ENCODE results near the gene ME1. TPM values are rescaled to one million over a fixed set of nuclear protein-coding genes. Genes with fewer than 3 reads are reported as not detected.
"Not testable (repeated sequence)": the region's sequence is repeated elsewhere in the genome, so short reads cannot be mapped to it uniquely, and the experiment has no call there.

The ME1 gene
- total and polyA plus RNA-seq, 2 donors (not counting 3 experiments of a cell fraction or from before 2014, with no cell fraction given) = 7.3 to 29.3 TPM

GRCh38 chr6:83256719-83257118 is 174.1 kb downstream of the ME1 start:
- H2AFZ ChIP-seq (ENCODE audit: low read depth, low read length); H3K79me2 ChIP-seq (ENCODE audit: control insufficient read depth, insufficient read depth, low read length); BruUV-seq (replicated peaks); H3K36me3 ChIP-seq (ENCODE audit: control insufficient read depth in 2 of 2, extremely low read depth in 1 of 2, insufficient read depth in 2 of 2, low read length in 2 of 2); H4K20me1 ChIP-seq (replicated peaks; ENCODE audit: control insufficient read depth, extremely low read depth, insufficient read depth, low read length); DNase-seq (ENCODE audit: low read depth, low spot score); H3K4me1 ChIP-seq (ENCODE audit: control insufficient read depth, extremely low read depth, insufficient read depth, low read length); CTCF ChIA-PET; H3K4me2 ChIP-seq (ENCODE audit: insufficient read depth, low read length); dilution Hi-C loops (cut with MboI; ENCODE audit: extremely low pct_ligation_motif_present, low sequenced_read_pairs); intact Hi-C loops (cut with micrococcal nuclease); H3K9ac ChIP-seq (replicated peaks; ENCODE audit: extremely low read depth, insufficient read depth, low read length); H3K27me3 ChIP-seq (ENCODE audit: control insufficient read depth in 2 of 2, insufficient read depth in 2 of 2, low read length in 2 of 2); FAIRE-seq; POLR2A ChIA-PET; H3K9me3 ChIP-seq (replicated peaks; ENCODE audit: control insufficient read depth, insufficient read depth, low read length); H3K27ac ChIP-seq (ENCODE audit: insufficient read depth, low read depth, low read length); H3K4me3 ChIP-seq (replicated peaks in 1 of 3; ENCODE audit: insufficient read depth in 1 of 3, low read depth in 1 of 3, low read length in 3 of 3); H3K9me1 ChIP-seq (replicated peaks; ENCODE audit: control insufficient read depth, extremely low read depth, insufficient read depth, low read length): not testable (repeated sequence)

GRCh38 chr6:83252719-83253118 is 178.1 kb downstream of the ME1 start:
- H3K4me1 ChIP-seq (ENCODE audit: control insufficient read depth, extremely low read depth, insufficient read depth, low read length) = no peaks in the 10 kb centered on the region
- intact Hi-C loops (cut with micrococcal nuclease) = no loop called here
- no peaks in the 10 kb centered on the region for H3K36me3 ChIP-seq (ENCODE audit: control insufficient read depth in 2 of 2, extremely low read depth in 1 of 2, insufficient read depth in 2 of 2, low read length in 2 of 2)
- no peak overlapping the region for H3K9ac ChIP-seq (replicated peaks; ENCODE audit: extremely low read depth, insufficient read depth, low read length)
- TF ChIP-seq MAX (IDR thresholded peaks at IDR 0.05; ENCODE audit: insufficient read depth, insufficient read length) (no peak), POLR2A (IDR thresholded peaks at IDR 0.05; ENCODE audit: low read depth, low read length) (no peak), JUN (IDR thresholded peaks at IDR 0.05; ENCODE audit: borderline replicate concordance, insufficient read depth, insufficient read length, low read depth) (no peak), CTCF (IDR thresholded peaks at IDR 0.05; ENCODE audit: extremely low read depth in 1 of 2, insufficient read depth in 1 of 2, low read depth in 1 of 2, low read length in 2 of 2) (no peak), MYC (IDR thresholded peaks at IDR 0.05; ENCODE audit: low read depth, low read length) (no peak), EZH2 (IDR thresholded peaks at IDR 0.05; ENCODE audit: borderline replicate concordance, low read depth, low read length, severe bottlenecking) (no peak), GATA2 (IDR thresholded peaks at IDR 0.05; ENCODE audit: insufficient read depth, insufficient read length, low read depth, low read length) (no peak), FOS (IDR thresholded peaks at IDR 0.05; ENCODE audit: borderline replicate concordance, insufficient read depth, low read length) (no peak), POLR2AphosphoS5 (IDR thresholded peaks at IDR 0.05; ENCODE audit: insufficient read depth, low read depth, low read length) (no peak)
- dilution Hi-C loops (cut with MboI; ENCODE audit: extremely low pct_ligation_motif_present, low sequenced_read_pairs) = no loop called here
- no peak overlapping the region for H3K4me3 ChIP-seq (replicated peaks in 1 of 3; ENCODE audit: insufficient read depth in 1 of 3, low read depth in 1 of 3, low read length in 3 of 3)
- H3K27me3 ChIP-seq (ENCODE audit: control insufficient read depth in 2 of 2, insufficient read depth in 2 of 2, low read length in 2 of 2) = no peaks in the 10 kb centered on the region
- no peaks in the 10 kb centered on the region for H3K9me1 ChIP-seq (replicated peaks; ENCODE audit: control insufficient read depth, extremely low read depth, insufficient read depth, low read length)
- DNase-seq (ENCODE audit: low read depth, low spot score) (peak; percentile 16), FAIRE-seq (no peak)
- H3K79me2 ChIP-seq (ENCODE audit: control insufficient read depth, insufficient read depth, low read length) = no peaks in the 10 kb centered on the region
- no peak overlapping the region for H2AFZ ChIP-seq (ENCODE audit: low read depth, low read length)
- no peak overlapping the region for H3K4me2 ChIP-seq (ENCODE audit: insufficient read depth, low read length)
- H4K20me1 ChIP-seq (replicated peaks; ENCODE audit: control insufficient read depth, extremely low read depth, insufficient read depth, low read length) = no peaks in the 10 kb centered on the region
- CTCF ChIA-PET = interaction anchor here (0.6 to 1.4 kb wide), 6 partner anchors 11 to 262 kb away, joined by 3 to 6 read pairs (median 3); no protein-coding TSS in a partner anchor
- H3K27ac ChIP-seq (ENCODE audit: insufficient read depth, low read depth, low read length) = no peak overlapping the region
- POLR2A ChIA-PET = no interaction called here
- BruUV-seq (replicated peaks) = no TSS peak
- H3K9me3 ChIP-seq (replicated peaks; ENCODE audit: control insufficient read depth, insufficient read depth, low read length) = no peaks in the 10 kb centered on the region

Measured in endothelial cell of umbilical vein (primary cell).